ENCODE data around the gene PCGF5.

GRCh38 chr10:91190388-91190870 is 30.0 kb upstream of the PCGF5 start:
- TF ChIP-seq ZNF24 (IDR thresholded peaks at IDR 0.05) (no peak; the same call in 1 of the 2 replicates), CBFB (IDR thresholded peaks at IDR 0.05; ENCODE audit: low read depth) (no peak)

Measured in GM12878 (cell line).